ENCODE measurements around the gene SBK2. TPM values are rescaled to one million over a fixed set of nuclear protein-coding genes. Genes with fewer than 3 reads are reported as not detected.
"Not testable (repeated sequence)": the region's sequence is repeated elsewhere in the genome, so short reads cannot be mapped to it uniquely, and the experiment has no call there.

The SBK2 gene, protein sequence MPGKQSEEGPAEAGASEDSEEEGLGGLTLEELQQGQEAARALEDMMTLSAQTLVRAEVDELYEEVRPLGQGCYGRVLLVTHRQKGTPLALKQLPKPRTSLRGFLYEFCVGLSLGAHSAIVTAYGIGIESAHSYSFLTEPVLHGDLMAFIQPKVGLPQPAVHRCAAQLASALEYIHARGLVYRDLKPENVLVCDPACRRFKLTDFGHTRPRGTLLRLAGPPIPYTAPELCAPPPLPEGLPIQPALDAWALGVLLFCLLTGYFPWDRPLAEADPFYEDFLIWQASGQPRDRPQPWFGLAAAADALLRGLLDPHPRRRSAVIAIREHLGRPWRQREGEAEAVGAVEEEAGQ
- total RNA-seq: not detected

GRCh38 chr19:55536951-55537740 lies at the start of gene SBK2:
SBK2 (minus strand) TSS chr19:55537133; CDS start chr19:55536294, 839 bp downstream.
- intact Hi-C loops (cut with micrococcal nuclease): no loop called here
- Mint-ChIP-seq H3K36me3 (ENCODE audit: low read depth) (no peaks in the 10 kb centered on the region), H3K4me3 (no peak within 1 kb of the TSS), H3K9me3 (no peaks in the 10 kb centered on the region), H3K27ac (no peak within 1 kb of the TSS), H3K27me3 (ENCODE audit: low read depth) (no peaks in the 10 kb centered on the region), H3K4me1 (ENCODE audit: low read depth) (no peaks in the 10 kb centered on the region)
- CTCF ChIA-PET: no interaction called here
- no peak for DNase-seq

GRCh38 chr19:55585658-55586339 lies 48.9 kb upstream of the SBK2 start:
- CTCF ChIA-PET: interaction anchor here (0.7 to 0.8 kb wide), 2 partner anchors 47 to 430 kb away, joined by 3 to 4 read pairs; no protein-coding TSS in a partner anchor
- H3K9me3 Mint-ChIP-seq: no peaks in the 10 kb centered on the region

GRCh38 chr19:55584871-55585270 lies 47.9 kb upstream of the SBK2 start:
- DNase-seq: no peak
- H3K27me3 Mint-ChIP-seq (ENCODE audit: low read depth): no peaks in the 10 kb centered on the region
- no peak overlapping the region for H3K27ac Mint-ChIP-seq
- no peak overlapping the region for H3K4me3 Mint-ChIP-seq
- peaks cover 41% of the 10 kb centered on the region for H3K4me1 Mint-ChIP-seq (ENCODE audit: low read depth)
- intact Hi-C loops (cut with micrococcal nuclease): no loop called here
- H3K36me3 Mint-ChIP-seq (ENCODE audit: low read depth): peaks cover 1% of the 10 kb centered on the region
- no peaks in the 10 kb centered on the region for H3K9me3 Mint-ChIP-seq
- CTCF ChIA-PET: no interaction called here

More at GRCh38 chr19:55585658-55586339, 48.9 kb upstream of the SBK2 start:
- DNase-seq: peak; percentile 63
- Mint-ChIP-seq H3K4me1 (ENCODE audit: low read depth) (peaks cover 38% of the 10 kb centered on the region), H3K27ac (no peak overlapping the region), H3K4me3 (peak overlapping the region; percentile 77), H3K27me3 (ENCODE audit: low read depth) (no peaks in the 10 kb centered on the region), H3K36me3 (ENCODE audit: low read depth) (no peaks in the 10 kb centered on the region)
- intact Hi-C loops (cut with micrococcal nuclease): no loop called here

DNA sequence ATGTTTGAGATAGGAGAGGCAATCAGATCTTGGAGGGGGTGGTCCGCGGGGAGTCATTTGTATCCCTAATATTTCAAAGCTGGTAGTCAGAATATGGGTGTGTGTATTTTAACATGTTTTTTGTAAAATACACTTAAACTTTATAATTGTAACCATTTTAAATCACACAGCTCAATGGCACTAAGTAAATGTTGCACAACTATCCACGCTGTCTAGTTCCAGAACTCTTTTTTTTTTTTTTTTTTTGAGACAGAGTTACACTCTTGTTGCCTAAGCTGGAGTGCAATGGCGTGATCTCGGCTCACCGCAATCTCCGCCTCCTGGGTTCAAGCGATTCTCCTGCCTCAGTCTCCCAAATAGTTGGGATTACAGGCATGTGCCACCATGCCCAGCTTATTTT lies 47.0 kb upstream of the SBK2 start:
- H3K36me3 Mint-ChIP-seq (ENCODE audit: low read depth); intact Hi-C loops (cut with micrococcal nuclease); DNase-seq; H3K27ac Mint-ChIP-seq; H3K9me3 Mint-ChIP-seq; H3K4me3 Mint-ChIP-seq; H3K27me3 Mint-ChIP-seq (ENCODE audit: low read depth): not testable (repeated sequence)
- CTCF ChIA-PET: interaction anchor here (1.1 to 1.4 kb wide), 3 partner anchors 20 to 49 kb away, joined by 3 to 4 read pairs (median 4); no protein-coding TSS in a partner anchor
- H3K4me1 Mint-ChIP-seq (ENCODE audit: low read depth): peaks cover 43% of the 10 kb centered on the region

GRCh38 chr19:55582284-55582683 lies 45.4 kb upstream of the SBK2 start:
- H3K27ac Mint-ChIP-seq; intact Hi-C loops (cut with micrococcal nuclease); H3K27me3 Mint-ChIP-seq (ENCODE audit: low read depth); H3K9me3 Mint-ChIP-seq; DNase-seq; H3K4me3 Mint-ChIP-seq: not testable (repeated sequence)
- Mint-ChIP-seq H3K4me1 (ENCODE audit: low read depth) (peaks cover 40% of the 10 kb centered on the region), H3K36me3 (ENCODE audit: low read depth) (peaks cover 10% of the 10 kb centered on the region)
- CTCF ChIA-PET: interaction anchor here (1.8 to 2.7 kb wide), 2 partner anchors 24 to 78 kb away, joined by 7 to 12 read pairs; partner anchors contain the start of gene ZNF865

DNA sequence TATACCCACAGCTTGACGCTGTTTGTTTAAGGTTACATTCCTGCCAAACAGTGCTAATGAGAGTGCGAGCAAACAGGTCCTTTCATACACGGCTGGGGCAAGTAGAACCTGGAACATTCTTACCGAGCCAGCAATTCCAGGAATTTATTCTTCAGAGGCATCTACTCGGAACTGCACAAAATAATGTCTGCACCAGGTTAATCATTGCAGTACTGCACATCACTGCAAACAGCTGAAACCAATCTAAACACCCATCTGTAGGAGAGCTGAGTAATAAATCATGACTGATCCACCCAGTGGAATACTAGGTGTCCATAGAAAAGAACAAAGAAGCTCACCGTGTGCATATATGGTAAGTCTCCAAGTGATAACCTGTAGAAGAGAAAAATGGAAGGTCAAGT lies 44.9 kb upstream of the SBK2 start:
- intact Hi-C loops (cut with micrococcal nuclease): loop anchor here (2.0 kb wide), 1 partner anchor 17 kb away; the partner anchor contains the start of gene FIZ1
- peak overlapping the region; percentile 3 for H3K4me3 Mint-ChIP-seq
- H3K27ac Mint-ChIP-seq: no peak overlapping the region
- peaks cover 15% of the 10 kb centered on the region for H3K36me3 Mint-ChIP-seq (ENCODE audit: low read depth)
- CTCF ChIA-PET: interaction anchor here (0.6 to 2.7 kb wide), 4 partner anchors 24 to 906 kb away, joined by 4 to 12 read pairs (median 6); partner anchors contain the start of gene ZNF865
- H3K4me1 Mint-ChIP-seq (ENCODE audit: low read depth): peaks cover 37% of the 10 kb centered on the region
- DNase-seq: no peak
- no peaks in the 10 kb centered on the region for H3K27me3 Mint-ChIP-seq (ENCODE audit: low read depth)
- H3K9me3 Mint-ChIP-seq: peaks cover under 1% of the 10 kb centered on the region

- Mint-ChIP-seq H3K4me1 (ENCODE audit: low read depth) (peaks cover 31% of the 10 kb centered on the region), H3K4me3 (peak overlapping the region; percentile 76), H3K36me3 (ENCODE audit: low read depth) (peaks cover 18% of the 10 kb centered on the region), H3K9me3 (peaks cover 2% of the 10 kb centered on the region), H3K27ac (peak overlapping the region; percentile 72), H3K27me3 (ENCODE audit: low read depth) (no peaks in the 10 kb centered on the region)
- DNase-seq: peak; percentile 48
- CTCF ChIA-PET: interaction anchor here (0.6 to 2.7 kb wide), 4 partner anchors 25 to 906 kb away, joined by 4 to 12 read pairs (median 6); partner anchors contain the start of gene ZNF865
- intact Hi-C loops (cut with micrococcal nuclease): loop anchor here (2.0 kb wide), 1 partner anchor 18 kb away; the partner anchor contains the start of gene FIZ1
Measured at GRCh38 chr19:55581145-55581822, 44.4 kb upstream of the SBK2 start.

DNA sequence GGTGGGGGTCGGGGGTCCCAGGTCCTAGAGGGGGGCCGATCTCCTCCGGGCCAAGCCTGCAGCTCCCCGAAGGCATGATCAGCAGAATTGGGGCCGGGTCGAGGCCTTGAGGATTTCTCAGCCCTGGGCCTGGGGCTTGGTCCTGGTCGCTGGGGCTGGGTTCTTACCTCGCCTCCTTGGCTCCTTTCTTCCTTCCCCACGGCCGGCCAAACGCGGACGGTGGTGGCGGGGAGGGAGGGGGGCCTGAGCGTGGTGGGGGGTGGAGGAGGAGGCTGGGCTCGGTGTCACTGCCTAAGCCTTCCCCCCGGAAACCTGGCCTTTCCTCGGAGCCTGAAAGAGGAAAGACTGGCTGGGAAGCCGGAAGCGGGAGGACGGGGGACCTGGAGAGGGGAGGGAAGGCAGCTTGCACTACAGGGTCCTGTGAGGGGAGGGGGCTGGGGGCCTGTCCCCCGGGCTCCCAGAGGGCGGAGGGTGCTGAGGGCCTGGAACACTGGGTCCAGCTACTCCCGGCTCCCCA lies 43.8 kb upstream of the SBK2 start, which contains the start of gene ZNF579:
Gene ZNF579 (minus strand): TSS at position 221 of the 517 bp plus-strand sequence. CDS start 1,209 bp downstream, outside the sequence.
- peaks cover 2% of the 10 kb centered on the region for H3K9me3 Mint-ChIP-seq
- H3K27me3 Mint-ChIP-seq (ENCODE audit: low read depth): no peaks in the 10 kb centered on the region
- peak; percentile 89 for DNase-seq
- peaks cover 18% of the 10 kb centered on the region for H3K36me3 Mint-ChIP-seq (ENCODE audit: low read depth)
- H3K4me3 Mint-ChIP-seq: peak within 1 kb of the TSS; percentile 76
- CTCF ChIA-PET: interaction anchor here (1.8 to 2.7 kb wide), 2 partner anchors 25 to 77 kb away, joined by 7 to 12 read pairs; partner anchors contain the start of gene ZNF865
- H3K27ac Mint-ChIP-seq: peak within 1 kb of the TSS; percentile 72
- intact Hi-C loops (cut with micrococcal nuclease): loop anchor here (1.0 to 2.0 kb wide), 2 partner anchors 18 to 63 kb away; partner anchors contain the start of gene FIZ1
- H3K4me1 Mint-ChIP-seq (ENCODE audit: low read depth): peaks cover 27% of the 10 kb centered on the region

DNA sequence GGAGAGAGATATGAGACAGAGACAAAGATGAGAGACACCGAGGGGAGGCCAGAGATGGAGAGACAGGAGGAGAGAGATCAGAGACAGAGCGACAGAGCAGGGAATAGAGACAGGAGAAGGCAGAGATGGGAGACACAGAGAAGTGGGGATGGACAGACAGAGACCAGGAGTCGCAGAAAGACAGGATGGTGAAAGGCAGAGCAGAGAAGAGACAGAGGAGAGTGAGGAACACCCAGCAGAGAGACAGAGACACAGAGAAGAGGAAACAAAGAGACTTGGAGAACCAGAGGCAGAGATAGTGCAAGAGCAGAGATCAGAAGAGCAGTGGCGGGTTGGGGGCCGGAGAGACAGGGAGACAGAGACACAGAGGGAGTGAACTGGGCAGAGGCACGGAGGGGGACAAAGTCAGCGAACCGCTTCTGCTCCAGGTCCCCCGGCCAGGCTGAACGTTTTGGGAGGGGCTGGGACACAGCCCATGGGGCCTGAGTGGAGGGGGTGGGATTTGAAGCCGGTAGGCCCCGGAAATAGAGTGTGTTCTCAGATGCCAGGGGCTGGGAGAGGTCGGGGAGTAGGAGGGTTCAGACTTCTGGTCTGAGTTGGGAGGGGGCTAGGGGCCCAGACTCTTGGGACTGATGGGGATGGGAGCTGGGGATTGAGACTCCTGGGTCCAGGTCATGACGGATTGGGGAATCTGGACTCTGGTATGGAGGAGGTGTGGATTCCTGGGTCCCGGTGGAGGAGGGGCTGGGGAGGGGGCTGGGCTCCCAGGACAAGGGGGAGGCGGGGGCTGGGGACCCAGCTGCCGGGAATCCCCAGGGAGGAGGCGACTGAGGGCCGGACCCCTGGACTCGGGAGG lies 43.1 kb upstream of the SBK2 start:
- no peak for DNase-seq
- intact Hi-C loops (cut with micrococcal nuclease): loop anchor here (1.0 to 2.0 kb wide), 2 partner anchors 19 to 63 kb away; partner anchors contain the start of gene FIZ1
- no peaks in the 10 kb centered on the region for H3K27me3 Mint-ChIP-seq (ENCODE audit: low read depth)
- CTCF ChIA-PET: interaction anchor here (2.7 kb wide), 1 partner anchor 26 kb away, joined by 12 read pairs; the partner anchor contains the start of gene ZNF865
- peaks cover 2% of the 10 kb centered on the region for H3K9me3 Mint-ChIP-seq
- peak overlapping the region; percentile 76 for H3K4me3 Mint-ChIP-seq
- peaks cover 18% of the 10 kb centered on the region for H3K36me3 Mint-ChIP-seq (ENCODE audit: low read depth)
- peaks cover 22% of the 10 kb centered on the region for H3K4me1 Mint-ChIP-seq (ENCODE audit: low read depth)
- H3K27ac Mint-ChIP-seq: peak overlapping the region; percentile 72

All from activated naive CD4-positive, alpha-beta T cell treated with anti-CD3 and anti-CD28 coated beads for 36 hours (primary cell).